IPS-18a (cell line): ENCODE data around the gene ABLIM1.

Source experiments
- H3K27ac ChIP-seq: one replicate; pipeline ENCODE4 v1.5.1; 2013; ENCODE audit warnings: low read length
- H3K27me3 ChIP-seq: one replicate; pipeline ENCODE4 v1.6.1; 2013; ENCODE audit warnings: mild to moderate bottlenecking, low read length; ENCODE audit not compliant: control insufficient read depth, insufficient read depth
- H3K36me3 ChIP-seq: one replicate; pipeline ENCODE4 v1.6.1; 2013; ENCODE audit warnings: low read depth, low read length; ENCODE audit not compliant: control insufficient read depth
- H3K4me1 ChIP-seq: one replicate; pipeline ENCODE4 v1.6.1; 2013; ENCODE audit warnings: low read depth, low read length; ENCODE audit not compliant: control insufficient read depth
- H3K4me3 ChIP-seq: one replicate; pipeline ENCODE4 v1.5.1; 2013; ENCODE audit warnings: low read length
- H3K9ac ChIP-seq: one replicate; pipeline ENCODE4 v1.6.1; 2013; ENCODE audit warnings: mild to moderate bottlenecking, low read length, moderate library complexity
- H3K9me3 ChIP-seq: one replicate; pipeline ENCODE4 v1.6.1; 2013; ENCODE audit warnings: low read depth, low read length; ENCODE audit not compliant: control insufficient read depth

ABLIM1 gene

GRCh38 chr10:114629083-114629823 is 28.8 kb downstream of the ABLIM1 start:
- H3K9me3 ChIP-seq, result no peaks in the 10 kb centered on the region
- H3K27ac ChIP-seq, result no peak overlapping the region
- no peaks in the 10 kb centered on the region for H3K36me3 ChIP-seq
- no peak overlapping the region for H3K9ac ChIP-seq
- H3K27me3 ChIP-seq, result peaks cover 50% of the 10 kb centered on the region
- peaks cover 2% of the 10 kb centered on the region for H3K4me1 ChIP-seq
- no peak overlapping the region for H3K4me3 ChIP-seq

- Histone ChIP-seq H3K9me3 (no peaks in the 10 kb centered on the region), H3K36me3 (no peaks in the 10 kb centered on the region), H3K4me3 (no peak overlapping the region), H3K4me1 (peaks cover 11% of the 10 kb centered on the region), H3K27me3 (peaks cover 44% of the 10 kb centered on the region), H3K9ac (no peak overlapping the region), H3K27ac (no peak overlapping the region)
Measured at GRCh38 chr10:114628106-114628505, 30.0 kb downstream of the ABLIM1 start.

- H3K9me3 ChIP-seq, result no peaks in the 10 kb centered on the region
- H3K27me3 ChIP-seq, result peaks cover 31% of the 10 kb centered on the region
- peaks cover 11% of the 10 kb centered on the region for H3K4me1 ChIP-seq
- H3K9ac ChIP-seq, result no peak overlapping the region
- no peaks in the 10 kb centered on the region for H3K36me3 ChIP-seq
- H3K27ac ChIP-seq, result no peak overlapping the region
- H3K4me3 ChIP-seq, result no peak overlapping the region
Measured at GRCh38 chr10:114626841-114627240, 31.2 kb downstream of the ABLIM1 start.

- H3K4me1 ChIP-seq, result peaks cover 11% of the 10 kb centered on the region
- H3K36me3 ChIP-seq, result no peaks in the 10 kb centered on the region
- no peak overlapping the region for H3K27ac ChIP-seq
- H3K4me3 ChIP-seq, result no peak overlapping the region
- no peak overlapping the region for H3K9ac ChIP-seq
- no peaks in the 10 kb centered on the region for H3K9me3 ChIP-seq
- peaks cover 15% of the 10 kb centered on the region for H3K27me3 ChIP-seq
Measured at GRCh38 chr10:114624951-114625780, 32.9 kb downstream of the ABLIM1 start.

GRCh38 chr10:114624422-114624821 is 33.7 kb downstream of the ABLIM1 start:
- Histone ChIP-seq H3K27me3 (peaks cover 7% of the 10 kb centered on the region), H3K27ac (no peak overlapping the region), H3K36me3 (no peaks in the 10 kb centered on the region), H3K4me3 (no peak overlapping the region), H3K4me1 (peaks cover 11% of the 10 kb centered on the region), H3K9me3 (no peaks in the 10 kb centered on the region), H3K9ac (no peak overlapping the region)

- no peak overlapping the region for H3K27ac ChIP-seq
- no peaks in the 10 kb centered on the region for H3K9me3 ChIP-seq
- H3K4me3 ChIP-seq, result no peak overlapping the region
- H3K9ac ChIP-seq, result no peak overlapping the region
- no peaks in the 10 kb centered on the region for H3K36me3 ChIP-seq
- peaks cover 11% of the 10 kb centered on the region for H3K4me1 ChIP-seq
- peaks cover under 1% of the 10 kb centered on the region for H3K27me3 ChIP-seq
Measured at GRCh38 chr10:114623661-114624294, 34.3 kb downstream of the ABLIM1 start.

GRCh38 chr10:114623155-114623554 is 34.9 kb downstream of the ABLIM1 start:
- peaks cover 11% of the 10 kb centered on the region for H3K4me1 ChIP-seq
- no peak overlapping the region for H3K4me3 ChIP-seq
- no peak overlapping the region for H3K27ac ChIP-seq
- H3K9me3 ChIP-seq, result no peaks in the 10 kb centered on the region
- H3K27me3 ChIP-seq, result no peaks in the 10 kb centered on the region
- H3K36me3 ChIP-seq, result no peaks in the 10 kb centered on the region
- no peak overlapping the region for H3K9ac ChIP-seq

- no peak overlapping the region for H3K9ac ChIP-seq
- H3K36me3 ChIP-seq, result no peaks in the 10 kb centered on the region
- H3K9me3 ChIP-seq, result no peaks in the 10 kb centered on the region
- H3K27ac ChIP-seq, result no peak overlapping the region
- no peaks in the 10 kb centered on the region for H3K27me3 ChIP-seq
- peaks cover 4% of the 10 kb centered on the region for H3K4me1 ChIP-seq
- no peak overlapping the region for H3K4me3 ChIP-seq
Measured at GRCh38 chr10:114618722-114619121, 39.4 kb downstream of the ABLIM1 start.

- Histone ChIP-seq H3K36me3 (no peaks in the 10 kb centered on the region), H3K9me3 (no peaks in the 10 kb centered on the region), H3K4me3 (no peak overlapping the region), H3K9ac (no peak overlapping the region), H3K4me1 (no peaks in the 10 kb centered on the region), H3K27me3 (no peaks in the 10 kb centered on the region), H3K27ac (no peak overlapping the region)
Measured at GRCh38 chr10:114616516-114616915, 41.6 kb downstream of the ABLIM1 start.

- no peak overlapping the region for H3K4me3 ChIP-seq
- no peaks in the 10 kb centered on the region for H3K36me3 ChIP-seq
- H3K4me1 ChIP-seq, result no peaks in the 10 kb centered on the region
- H3K27ac ChIP-seq, result no peak overlapping the region
- H3K9ac ChIP-seq, result no peak overlapping the region
- no peaks in the 10 kb centered on the region for H3K9me3 ChIP-seq
- H3K27me3 ChIP-seq, result no peaks in the 10 kb centered on the region
Measured at GRCh38 chr10:114616103-114616502, 42.0 kb downstream of the ABLIM1 start.

GRCh38 chr10:114615600-114616007 is 42.5 kb downstream of the ABLIM1 start:
- Histone ChIP-seq H3K9me3 (no peaks in the 10 kb centered on the region), H3K27ac (no peak overlapping the region), H3K4me3 (no peak overlapping the region), H3K27me3 (no peaks in the 10 kb centered on the region), H3K4me1 (no peaks in the 10 kb centered on the region), H3K36me3 (no peaks in the 10 kb centered on the region), H3K9ac (no peak overlapping the region)
